Measurements from ENCODE around the gene GLG1. TPM values are rescaled to one million over a fixed set of nuclear protein-coding genes. Genes with fewer than 3 reads are reported as not detected.

The GLG1 gene
- total RNA-seq, 1 donor from 2014 or later: 104 TPM

- DNase-seq: no peak
Measured at GRCh38 chr16:74472540-74472939, 134.4 kb downstream of the GLG1 start.

GRCh38 chr16:74472010-74472409 lies 134.9 kb downstream of the GLG1 start:
- no peak for DNase-seq

- DNase-seq: no peak
Measured at GRCh38 chr16:74469946-74470478, 136.9 kb downstream of the GLG1 start.

GRCh38 chr16:74468807-74469525 lies 137.9 kb downstream of the GLG1 start:
- DNase-seq: no peak

GRCh38 chr16:74466872-74467271 lies 140.0 kb downstream of the GLG1 start:
- DNase-seq: no peak

- DNase-seq: no peak
Measured at GRCh38 chr16:74465851-74466685, 140.8 kb downstream of the GLG1 start.

- DNase-seq: no peak
Measured at GRCh38 chr16:74465281-74465680, 141.6 kb downstream of the GLG1 start.

GRCh38 chr16:74463888-74464287 lies 143.0 kb downstream of the GLG1 start:
- no peak for DNase-seq

- no peak for DNase-seq
Measured at GRCh38 chr16:74462361-74462760, 144.6 kb downstream of the GLG1 start.

GRCh38 chr16:74461826-74462225 lies 145.1 kb downstream of the GLG1 start:
- no peak for DNase-seq

- DNase-seq: no peak
Measured at GRCh38 chr16:74460542-74460941, 146.4 kb downstream of the GLG1 start.

GRCh38 chr16:74456290-74456625 lies 150.7 kb downstream of the GLG1 start:
- DNase-seq: no peak

GRCh38 chr16:74455619-74456289 lies 151.2 kb downstream of the GLG1 start:
- no peak for DNase-seq

- DNase-seq: no peak
Measured at GRCh38 chr16:74455213-74455612, 151.7 kb downstream of the GLG1 start.

GRCh38 chr16:74451951-74452758 lies 154.8 kb downstream of the GLG1 start:
- no peak for DNase-seq

GRCh38 chr16:74450967-74451760 lies 155.8 kb downstream of the GLG1 start:
- no peak for DNase-seq

- DNase-seq: no peak
Measured at GRCh38 chr16:74450236-74450635, 156.7 kb downstream of the GLG1 start.

- no peak for DNase-seq
Measured at GRCh38 chr16:74449470-74449869, 157.4 kb downstream of the GLG1 start.

GRCh38 chr16:74448990-74449389 lies 157.9 kb downstream of the GLG1 start:
- DNase-seq: no peak

GRCh38 chr16:74447578-74447977 lies 159.3 kb downstream of the GLG1 start:
- DNase-seq: no peak

- no peak for DNase-seq
Measured at GRCh38 chr16:74446866-74447265, 160.0 kb downstream of the GLG1 start.
